GM21529 (cell line): ENCODE data around the gene PCNX1.
"Not testable (repeated sequence)": the region's sequence is repeated elsewhere in the genome, so short reads cannot be mapped to it uniquely, and the experiment has no call there.

Experiments used
- ATAC-seq: cut with Tn5 transposase; IDR thresholded peaks from one replicate; pipeline ENCODE4 v1.9.1; 2021; ENCODE audit not compliant: unreplicated experiment

Gene PCNX1

GRCh38 chr14:70915415-70915814 is 8.2 kb downstream of the PCNX1 start:
- no peak for ATAC-seq

DNA sequence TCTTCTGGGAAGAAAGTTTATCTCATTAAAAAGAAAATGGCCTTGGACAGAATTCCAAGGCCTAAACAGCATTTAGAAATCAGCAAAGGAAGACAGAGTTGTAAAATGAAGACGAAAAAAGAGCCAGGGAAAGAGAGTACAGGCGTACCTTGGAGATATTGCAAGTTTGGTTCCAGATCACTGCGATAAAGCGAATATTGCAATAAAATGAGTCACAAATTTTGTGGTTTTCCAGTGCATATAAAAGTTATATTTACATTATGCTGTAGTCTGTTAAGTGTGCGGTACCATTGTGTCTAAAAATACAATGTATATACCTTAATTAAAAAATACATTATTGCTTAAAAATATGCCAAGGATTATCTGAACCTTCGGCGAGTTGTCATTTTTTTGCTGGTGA is 9.0 kb downstream of the PCNX1 start:
- no peak for ATAC-seq

DNA sequence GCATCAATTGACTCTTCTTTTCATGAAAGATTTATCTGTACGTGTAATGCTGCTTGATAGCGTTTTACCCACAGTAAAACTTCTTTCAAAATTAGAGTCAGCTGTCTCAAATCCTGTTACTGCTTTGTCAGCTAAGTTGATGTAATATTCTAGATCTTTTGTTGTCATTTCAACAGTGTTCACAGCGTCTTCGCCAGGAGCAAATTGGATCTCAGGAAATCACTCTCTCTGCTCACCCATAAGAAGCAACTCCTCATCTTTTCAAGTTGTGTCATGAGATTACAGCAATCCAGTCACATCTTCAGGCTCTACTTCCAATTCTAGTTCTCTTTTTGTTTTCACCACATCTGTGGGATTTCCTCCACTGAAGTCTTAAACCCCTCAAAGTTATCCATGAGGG is 9.5 kb downstream of the PCNX1 start:
- no peak for ATAC-seq

DNA sequence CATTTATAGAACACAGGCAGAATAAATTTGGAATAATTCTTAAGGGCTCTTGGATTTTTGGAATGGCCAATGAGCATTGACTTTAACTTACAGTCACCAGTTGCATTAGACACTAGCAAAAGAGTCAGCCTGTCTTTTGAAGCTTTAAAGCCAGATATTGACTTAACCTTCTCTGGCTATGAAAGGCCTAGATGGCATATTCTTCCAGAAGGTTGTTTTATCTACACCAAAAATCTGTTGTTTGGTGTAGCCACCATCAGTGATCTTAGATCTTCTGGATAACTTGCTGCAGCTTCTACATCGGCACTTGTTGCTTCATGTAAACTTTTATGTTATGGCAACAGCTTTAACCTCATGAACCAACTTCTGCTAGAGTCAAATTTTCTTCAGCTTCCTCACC is 10.4 kb downstream of the PCNX1 start:
- no peak for ATAC-seq

DNA sequence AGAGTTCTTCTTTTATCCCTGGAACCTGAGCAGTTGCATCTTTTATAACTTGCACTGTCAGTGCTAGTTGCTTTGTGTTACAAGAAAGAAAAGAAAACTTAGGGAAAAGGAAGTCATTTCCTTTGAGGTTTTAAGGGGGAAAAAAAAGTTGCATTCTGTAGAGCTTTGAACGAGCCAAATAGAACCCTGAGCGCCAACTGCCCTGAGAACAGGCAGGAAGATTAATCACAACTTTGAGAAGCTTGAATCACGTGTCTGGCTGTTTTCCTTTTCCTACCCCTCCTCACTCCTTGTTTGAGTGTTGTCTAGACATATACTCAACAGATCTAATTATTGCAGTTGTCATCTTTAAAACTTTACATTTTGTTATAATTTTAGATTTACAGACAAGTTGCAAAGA is 12.5 kb downstream of the PCNX1 start:
- no peak for ATAC-seq

- no peak for ATAC-seq
These were observed 13.3 kb downstream of the PCNX1 start for GRCh38 chr14:70920608-70921007.

- ATAC-seq, result no peak
These were observed 14.4 kb downstream of the PCNX1 start for GRCh38 chr14:70921669-70922068.

- no peak for ATAC-seq
These were observed 17.3 kb downstream of the PCNX1 start for GRCh38 chr14:70924521-70924920.

GRCh38 chr14:70926235-70926830 is 19.1 kb downstream of the PCNX1 start:
- ATAC-seq, result no peak

- no peak for ATAC-seq
These were observed 23.7 kb downstream of the PCNX1 start for GRCh38 chr14:70931008-70931407.

- ATAC-seq, result no peak
These were observed 26.8 kb downstream of the PCNX1 start for GRCh38 chr14:70934084-70934483.

GRCh38 chr14:70934502-70935134 is 27.4 kb downstream of the PCNX1 start:
- peak; percentile 81 for ATAC-seq

GRCh38 chr14:70935135-70935534 is 27.9 kb downstream of the PCNX1 start:
- no peak for ATAC-seq

DNA sequence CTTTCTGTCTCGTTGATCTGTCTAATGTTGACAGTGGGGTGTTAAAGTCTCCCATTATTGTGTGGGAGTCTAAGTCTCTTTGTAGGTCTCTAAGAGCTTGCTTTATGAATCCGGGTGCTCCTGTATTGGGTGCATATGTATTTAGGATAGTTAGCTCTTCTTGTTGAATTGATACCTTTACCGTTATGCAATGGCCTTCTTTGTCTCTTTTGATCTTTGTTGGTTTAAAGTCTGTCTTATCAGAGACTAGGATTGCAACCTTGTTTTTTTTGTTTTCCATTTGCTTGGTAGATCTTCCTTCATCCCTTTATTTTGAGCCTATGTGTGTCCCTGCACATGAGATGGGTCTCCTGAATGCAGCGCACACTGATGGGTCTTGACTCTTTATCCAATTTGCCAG is 32.4 kb downstream of the PCNX1 start:
- ATAC-seq, result not testable (repeated sequence)

- ATAC-seq, result not testable (repeated sequence)
These were observed 34.5 kb downstream of the PCNX1 start for GRCh38 chr14:70941637-70942341.

GRCh38 chr14:70942342-70942706 is 35.1 kb downstream of the PCNX1 start:
- ATAC-seq, result no peak

DNA sequence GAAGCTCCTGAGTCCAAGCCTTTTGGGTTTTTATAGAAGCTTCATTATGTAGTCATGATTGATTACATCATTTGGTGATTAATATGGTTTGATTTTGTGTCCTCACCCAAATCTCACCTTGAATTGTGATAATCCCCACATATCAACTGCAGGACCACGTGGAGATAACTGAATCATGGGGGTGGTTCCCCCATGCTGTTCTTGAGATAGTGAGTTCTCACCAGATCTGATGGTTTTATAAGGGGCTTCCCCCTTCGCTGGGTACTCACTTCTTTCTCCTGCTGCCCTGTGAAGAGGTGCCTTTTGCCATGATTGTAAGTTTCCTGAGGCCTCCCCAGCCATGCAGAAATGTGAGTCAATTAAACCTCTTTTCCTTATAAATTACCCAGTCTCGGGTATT is 35.5 kb downstream of the PCNX1 start:
- not testable (repeated sequence) for ATAC-seq

- ATAC-seq, result no peak
These were observed 36.6 kb downstream of the PCNX1 start for GRCh38 chr14:70943838-70944237.

DNA sequence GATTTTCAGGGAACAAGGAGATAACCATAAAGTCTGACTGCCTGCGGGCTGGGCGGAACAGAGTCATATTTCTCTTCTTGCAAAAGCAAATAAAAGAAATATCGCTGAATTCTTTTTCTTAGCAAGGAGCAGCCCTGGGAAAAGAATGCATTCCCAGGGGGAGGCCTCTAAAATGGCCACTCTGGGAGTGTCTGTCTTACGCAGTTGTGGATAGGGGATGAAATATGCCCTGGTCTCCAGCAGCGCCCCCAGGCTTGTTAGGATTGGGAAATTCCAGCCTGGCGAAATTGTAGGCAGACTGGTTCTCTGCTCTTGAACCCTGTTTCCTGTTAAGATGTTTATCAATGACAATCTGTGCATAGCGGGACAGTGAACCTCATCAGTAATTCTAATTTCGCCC is 40.5 kb downstream of the PCNX1 start:
- ATAC-seq, result no peak

GRCh38 chr14:70952485-70952884 is 45.2 kb downstream of the PCNX1 start:
- no peak for ATAC-seq

GRCh38 chr14:70954068-70954467 is 46.8 kb downstream of the PCNX1 start:
- ATAC-seq, result no peak
